HepG2 (cell line): ENCODE results near the gene ACSM2A. TPM values are rescaled to one million over a fixed set of nuclear protein-coding genes. Genes with fewer than 3 reads are reported as not detected.
"Not testable (repeated sequence)": the region's sequence is repeated elsewhere in the genome, so short reads cannot be mapped to it uniquely, and the experiment has no call there.

ENCODE experiments used
- ATAC-seq: fragments of 200-7000 bp; cut with Tn5 transposase; 3 replicates; pipeline ENCODE4 v1.9.1; 2020; ENCODE audit warnings: mild to moderate bottlenecking, moderate library complexity
- BruUV-seq: library from RNA; stranded (reverse); fragments of 400-500 nt; replicated peaks from 2 replicates; lab custom pipeline; 2021; lab: Mats Ljungman, UMichigan
- CTCF ChIA-PET: fragments of 300-600 bp; formaldehyde crosslinking; extraction: SDS; loops from one replicate; lab custom pipeline; 2021; ENCODE audit warnings: low total read pairs, inconsistent platforms, low intra/inter-chr PET ratio; lab: Yijun Ruan, JAX
- POLR2A ChIA-PET: fragments of 350-600 bp; sonication (Branson Sonifier 250); formaldehyde crosslinking; loops from one replicate; lab custom pipeline; 2020; ENCODE audit warnings: antibody characterized with exemption, inconsistent platforms; lab: Yijun Ruan, JAX
- DNase-seq: peaks from one replicate; pipeline ENCODE4 v3.0.0-alpha.2; 2015; ENCODE audit warnings: low spot score
- FAIRE-seq: peaks from 3 replicates; lab custom pipeline; 2011; peaks lifted over from hg19 to GRCh38; lab: Jason Lieb, UNC
- H2AFZ ChIP-seq: one replicate; pipeline ENCODE4 v1.6.1; 2011; ENCODE audit warnings: low read length, inconsistent platforms
- H3K27ac ChIP-seq: fragments of 300-600 bp; 3 replicates; pipeline ENCODE4 v1.8.0; 2011; ENCODE audit warnings: mixed run types, mild to moderate bottlenecking, mixed read lengths, low read length, inconsistent platforms; ENCODE audit not compliant: insufficient read depth; ENCODE audit errors: extremely low read length
- H3K27me3 ChIP-seq, 2 experiments: fragments of 200-600 bp in 1 of 2; 2 replicates in 1 of 2; 3 replicates in 1 of 2; pipeline versions ENCODE4 v1.6.0 to v1.8.0; 2011; ENCODE audit warnings: low read length in 2 of 2, mild to moderate bottlenecking in 2 of 2, moderate library complexity in 2 of 2, inconsistent platforms in 1 of 2; ENCODE audit not compliant: insufficient read depth in 2 of 2, control insufficient read depth in 1 of 2
- H3K36me3 ChIP-seq, 2 experiments: fragments of 200-600 bp in 1 of 2; replicated peaks in 1 of 2; 2 replicates in 1 of 2; 3 replicates in 1 of 2; pipeline versions ENCODE4 v1.5.1 to v1.8.0; 2011; ENCODE audit warnings: low read length in 2 of 2, inconsistent platforms in 1 of 2; ENCODE audit not compliant: insufficient read depth in 2 of 2, control insufficient read depth in 1 of 2
- H3K4me1 ChIP-seq: 2 replicates; pipeline ENCODE4 v1.5.1; 2012; ENCODE audit warnings: low read length, inconsistent platforms; ENCODE audit not compliant: insufficient read depth
- H3K4me2 ChIP-seq: 2 replicates; pipeline ENCODE4 v1.6.0; 2011; ENCODE audit warnings: low read depth, low read length, inconsistent platforms
- H3K4me3 ChIP-seq, 3 experiments: fragments of 200-600 bp in 1 of 3; sonication (generic), shearing (Covaris generic) in 1 of 3; replicated peaks in 1 of 3; 2 replicates each; pipeline ENCODE4 v1.5.1; 2011 to 2016; ENCODE audit warnings: low read length in 3 of 3, inconsistent platforms in 2 of 3, low read depth in 2 of 3, mild to moderate bottlenecking in 2 of 3, control low read depth in 1 of 3, mixed read lengths in 1 of 3; ENCODE audit not compliant: insufficient read depth in 1 of 3
- H3K79me2 ChIP-seq: one replicate; pipeline ENCODE4 v1.6.1; 2011; ENCODE audit warnings: low read length, inconsistent platforms; ENCODE audit not compliant: insufficient read depth
- H3K9ac ChIP-seq: 2 replicates; pipeline ENCODE4 v1.6.0; 2011; ENCODE audit warnings: mild to moderate bottlenecking, low read depth, low read length, inconsistent platforms; ENCODE audit not compliant: insufficient read depth
- H3K9me3 ChIP-seq: 2 replicates; pipeline ENCODE4 v1.5.1; 2012; ENCODE audit warnings: mild to moderate bottlenecking, low read length
- H4K20me1 ChIP-seq: 2 replicates; pipeline ENCODE4 v1.6.0; 2011; ENCODE audit warnings: inconsistent platforms, mild to moderate bottlenecking, low read length, moderate library complexity; ENCODE audit not compliant: insufficient read depth
- BRCA1 ChIP-seq: sonication (generic); formaldehyde crosslinking; IDR thresholded peaks from 2 replicates; pipeline ENCODE4 v1.4.0; 2020; ENCODE audit warnings: missing genetic modification reagents
- FOSL1 ChIP-seq: sonication (generic); formaldehyde crosslinking; IDR thresholded peaks from 2 replicates; pipeline ENCODE4 v1.9.0; 2021; ENCODE audit warnings: missing genetic modification reagents, borderline replicate concordance
- HOXA5 ChIP-seq: sonication (generic); formaldehyde crosslinking; IDR thresholded peaks from 2 replicates; pipeline ENCODE4 v1.4.0; 2020; ENCODE audit warnings: missing genetic modification reagents
- YEATS4 ChIP-seq: sonication (generic); formaldehyde crosslinking; IDR thresholded peaks from 2 replicates; pipeline ENCODE4 v1.4.0; 2020; ENCODE audit warnings: missing genetic modification reagents, borderline replicate concordance
- ZNF557 ChIP-seq: sonication (generic); formaldehyde crosslinking; IDR thresholded peaks from 2 replicates; pipeline ENCODE4 v1.4.0; 2020; ENCODE audit warnings: missing genetic modification reagents
- WGBS: methylation state at CpG from one replicate; pipeline ENCODE4 v1.1.6; 2017; ENCODE audit warnings: low lambda C conversion rate; 5-methylcytosine and 5-hydroxymethylcytosine counted together
- in situ Hi-C: cut with HindIII; loops from 2 replicates; pipeline ENCODE4 v1.10.0; 2017; ENCODE audit warnings: low pct_unique_long_range_greater_than_20kb; ENCODE audit not compliant: extremely low pct_ligation_motif_present
- intact Hi-C: fragments of 100-400 bp; cut with micrococcal nuclease; formaldehyde crosslinking; loops from one replicate; pipeline ENCODE4 v1.10.0; 2022; ENCODE audit not compliant: unreplicated experiment
- polyA plus RNA-seq, 8 experiments: library from polyadenylated mRNA; depleted of rRNA in 3 of 8; stranded (reverse) in 7 of 8; unstranded in 1 of 8; fragments of >200 nt; fragmentation: Illumina TruSeq in 4 of 8; extraction: Trizol in 4 of 8; gene quantifications; 2 replicates each; pipeline versions ENCODE4 v1.2.1 to v1.2.3, GENCODE V29; 2011 to 2016; ENCODE audit warnings: low read depth in 4 of 8, missing spikeins in 1 of 8, mixed read lengths in 1 of 8; ENCODE audit not compliant: insufficient read depth in 1 of 8
- total RNA-seq, 5 experiments: library from RNA; depleted of rRNA; stranded (reverse); fragments of >200 nt; fragmentation: Illumina TruSeq; extraction: Trizol; gene quantifications; 2 replicates each; pipeline ENCODE4 v1.2.3, GENCODE V29; 2016; ENCODE audit warnings: low read depth in 1 of 5
- TF ChIP-seq, protein P1 (sequence below): sonication (generic); formaldehyde crosslinking; IDR thresholded peaks from 2 replicates; pipeline ENCODE4 v1.5.0; 2020; ENCODE audit warnings: missing genetic modification reagents
- TF ChIP-seq, protein P2 (sequence below): sonication (generic); formaldehyde crosslinking; IDR thresholded peaks from 2 replicates; pipeline ENCODE4 v1.5.0; 2020; ENCODE audit warnings: missing genetic modification reagents

Gene ACSM2A
- total and polyA plus RNA-seq, 2 of the 13 experiments (the other 11 are each of a cell fraction or from before 2014, with no cell fraction given): 11.4 to 16.3 TPM

DNA sequence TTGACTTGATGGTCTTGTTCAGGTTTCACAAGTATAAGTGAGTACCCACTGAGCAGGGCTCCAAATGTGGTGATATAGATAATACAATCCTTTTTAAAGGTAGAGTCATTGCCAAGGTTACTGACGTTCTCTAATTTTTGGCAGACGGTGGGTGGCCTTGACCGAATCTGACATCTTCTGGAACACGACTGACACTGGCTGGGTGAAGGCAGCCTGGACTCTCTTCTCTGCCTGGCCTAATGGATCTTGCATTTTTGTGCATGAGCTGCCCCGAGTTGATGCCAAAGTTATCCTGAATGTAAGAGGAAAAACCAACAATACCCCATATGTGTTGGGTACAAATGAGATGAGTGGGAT is 27.6 kb upstream of the ACSM2A start:
- H3K79me2 ChIP-seq, CTCF ChIA-PET, H3K4me2 ChIP-seq, FAIRE-seq, in situ Hi-C loops, H3K36me3 ChIP-seq, H4K20me1 ChIP-seq, H3K27me3 ChIP-seq, DNase-seq, ATAC-seq, H3K9me3 ChIP-seq, BruUV-seq, H3K4me3 ChIP-seq, H2AFZ ChIP-seq, H3K9ac ChIP-seq: not testable (repeated sequence)
- Histone ChIP-seq H3K27ac (peak overlapping the region; percentile 71), H3K4me1 (peaks cover 58% of the 10 kb centered on the region)
- POLR2A ChIA-PET: interaction anchor here (1.4 kb wide), 1 partner anchor 175 kb away, joined by 3 read pairs; no protein-coding TSS in a partner anchor
- TF ChIP-seq YEATS4 (CRISPR knock-in tag): peak; percentile 13; the same call in 1 of the 2 replicates
- TF ChIP-seq, protein P1, sequence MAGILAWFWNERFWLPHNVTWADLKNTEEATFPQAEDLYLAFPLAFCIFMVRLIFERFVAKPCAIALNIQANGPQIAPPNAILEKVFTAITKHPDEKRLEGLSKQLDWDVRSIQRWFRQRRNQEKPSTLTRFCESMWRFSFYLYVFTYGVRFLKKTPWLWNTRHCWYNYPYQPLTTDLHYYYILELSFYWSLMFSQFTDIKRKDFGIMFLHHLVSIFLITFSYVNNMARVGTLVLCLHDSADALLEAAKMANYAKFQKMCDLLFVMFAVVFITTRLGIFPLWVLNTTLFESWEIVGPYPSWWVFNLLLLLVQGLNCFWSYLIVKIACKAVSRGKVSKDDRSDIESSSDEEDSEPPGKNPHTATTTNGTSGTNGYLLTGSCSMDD (CRISPR knock-in tag): peak; percentile 74; the same call in 1 of the 2 replicates
- TF ChIP-seq, protein P2, sequence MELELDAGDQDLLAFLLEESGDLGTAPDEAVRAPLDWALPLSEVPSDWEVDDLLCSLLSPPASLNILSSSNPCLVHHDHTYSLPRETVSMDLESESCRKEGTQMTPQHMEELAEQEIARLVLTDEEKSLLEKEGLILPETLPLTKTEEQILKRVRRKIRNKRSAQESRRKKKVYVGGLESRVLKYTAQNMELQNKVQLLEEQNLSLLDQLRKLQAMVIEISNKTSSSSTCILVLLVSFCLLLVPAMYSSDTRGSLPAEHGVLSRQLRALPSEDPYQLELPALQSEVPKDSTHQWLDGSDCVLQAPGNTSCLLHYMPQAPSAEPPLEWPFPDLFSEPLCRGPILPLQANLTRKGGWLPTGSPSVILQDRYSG (CRISPR knock-in tag): 0 out of 2 replicates have a peak, but pooled peaks have one; percentile 35
- TF ChIP-seq HOXA5: peak; percentile 49; the same call in 1 of the 2 replicates
- TF ChIP-seq ZNF557: 0 out of 2 replicates have a peak, but pooled peaks have one; percentile 7
- 0 out of 2 replicates have a peak, but pooled peaks have one; percentile 17 for TF ChIP-seq FOSL1 (CRISPR knock-in tag)
- 0 out of 2 replicates have a peak, but pooled peaks have one; percentile 13 for TF ChIP-seq BRCA1 (CRISPR knock-in tag)
- intact Hi-C loops: loop anchor here (10.0 kb wide), 1 partner anchor 1319 kb away; no protein-coding TSS in a partner anchor
- 93% methylated on average over 5 of the region's 5 CpGs for WGBS
